ENCODE data around the gene AFG1L.
"Not testable (repeated sequence)": the region's sequence is repeated elsewhere in the genome, so short reads cannot be mapped to it uniquely, and the experiment has no call there.

The AFG1L gene

GRCh38 chr6:108294727-108295625, at the start of gene AFG1L:
Gene AFG1L, plus strand, starts transcription at chr6:108295054. Its CDS starts 26 bp downstream, at chr6:108295080.
- peak; percentile 84 for DNase-seq

- not testable (repeated sequence) for DNase-seq
These were observed 49.8 kb upstream of the AFG1L start for GRCh38 chr6:108245095-108245494.

GRCh38 chr6:108247965-108248536, 46.8 kb upstream of the AFG1L start:
- DNase-seq: no peak

DNA sequence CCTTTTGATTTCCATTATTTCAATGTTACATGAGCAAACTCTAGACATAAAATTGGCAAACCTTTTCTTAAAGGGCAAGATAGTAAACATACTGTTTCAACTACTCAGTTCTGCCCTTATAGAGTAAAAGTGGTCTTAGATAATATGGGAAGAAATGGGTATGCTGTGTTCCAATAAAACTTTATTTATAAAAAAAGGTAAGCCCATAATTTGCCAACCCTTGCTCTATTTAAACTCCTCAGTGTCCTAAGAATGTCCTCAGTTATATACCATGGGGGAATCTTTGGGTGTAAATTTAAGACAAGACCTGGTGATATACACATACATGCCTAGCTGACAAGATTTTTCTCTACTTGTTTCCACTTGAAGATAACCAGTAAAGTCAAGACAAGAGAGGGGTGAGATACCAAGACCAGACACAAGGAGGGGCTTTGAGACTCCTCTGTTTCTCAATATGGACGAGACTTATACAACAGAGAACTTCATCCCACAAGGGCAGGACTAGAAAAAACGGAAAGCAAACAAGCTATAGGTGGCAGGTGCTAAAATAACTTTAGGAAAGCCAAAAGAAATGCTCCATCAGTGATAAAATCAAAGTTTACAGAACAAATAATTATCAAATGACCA, 44.5 kb upstream of the AFG1L start:
- no peak for DNase-seq

GRCh38 chr6:108251252-108251651, 43.6 kb upstream of the AFG1L start:
- DNase-seq: no peak

GRCh38 chr6:108252055-108252454, 42.8 kb upstream of the AFG1L start:
- no peak for DNase-seq

GRCh38 chr6:108253241-108253640, 41.6 kb upstream of the AFG1L start:
- no peak for DNase-seq

GRCh38 chr6:108254433-108255410, 40.1 kb upstream of the AFG1L start:
- no peak for DNase-seq

DNA sequence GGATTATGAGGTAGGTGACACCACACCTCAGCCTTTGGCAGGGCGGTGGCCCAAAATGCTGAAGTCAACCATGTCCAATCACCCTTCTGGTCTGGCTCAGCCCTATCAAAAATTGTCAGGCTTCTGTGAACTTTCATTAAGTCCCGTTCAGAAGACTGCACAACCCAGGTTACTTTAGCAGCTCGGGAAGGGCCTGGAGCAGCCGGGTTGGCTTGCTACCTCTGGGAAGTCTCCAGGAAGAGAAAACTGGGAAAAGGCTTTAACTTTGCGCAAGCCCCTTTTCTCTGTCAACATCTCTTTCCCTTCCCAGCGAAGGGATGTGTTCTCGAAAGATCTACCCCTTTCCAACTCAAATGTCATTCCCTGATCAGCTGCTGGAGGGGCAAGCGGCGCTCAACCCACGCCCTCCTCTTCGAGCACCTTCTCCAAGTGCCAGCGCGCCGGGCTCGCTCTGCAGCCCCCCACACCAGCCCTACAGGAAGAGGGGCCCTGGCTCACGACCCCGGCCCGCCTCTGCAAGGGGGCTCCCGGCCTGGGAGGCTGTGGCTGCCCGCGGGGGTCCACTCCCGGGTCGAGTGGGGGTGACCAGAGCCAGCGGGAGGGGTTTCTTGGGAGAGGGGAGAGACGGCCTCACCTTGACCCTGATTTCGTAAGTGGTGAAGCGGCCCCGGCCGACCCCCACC, 34.6 kb upstream of the AFG1L start:
- DNase-seq: peak; percentile 2

DNA sequence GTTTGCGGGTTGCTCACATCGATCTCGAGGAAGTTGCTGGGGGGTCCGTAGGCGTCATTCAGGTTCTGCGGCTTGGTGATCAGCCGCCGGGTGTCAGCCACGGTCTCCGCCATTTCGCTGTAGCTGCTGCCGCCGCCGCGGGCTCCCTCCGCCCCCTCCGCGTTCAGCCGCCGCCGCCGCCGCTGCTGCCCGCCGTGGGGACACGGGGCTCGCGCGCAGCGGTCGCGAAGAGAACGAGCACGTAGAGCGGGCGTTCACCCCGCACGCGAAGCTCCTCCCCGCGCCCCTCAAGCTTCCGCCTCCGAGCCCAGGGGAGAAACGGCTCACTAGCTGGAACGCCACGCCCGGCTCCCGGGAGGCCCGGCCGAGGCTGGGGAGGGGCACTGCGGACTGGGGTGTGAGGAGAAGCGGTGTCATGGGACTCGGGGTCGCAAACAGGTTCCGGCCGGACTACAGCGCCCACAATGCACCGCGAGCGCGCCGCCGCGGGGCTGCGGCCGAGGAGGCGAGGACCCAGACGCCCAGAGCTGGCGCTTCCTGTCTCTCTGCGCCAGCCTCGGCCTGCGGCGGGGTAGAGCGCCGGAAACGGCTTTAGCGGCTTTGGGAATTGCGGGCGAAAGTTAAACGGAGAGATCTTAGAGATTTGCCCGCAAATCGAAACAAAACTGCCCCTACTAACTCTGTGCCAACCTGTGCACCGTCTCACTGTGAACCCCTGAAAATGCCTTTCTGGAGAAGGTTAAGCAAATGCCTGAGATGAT, 33.9 kb upstream of the AFG1L start, which contains the start of gene SNX3:
SNX3 (minus strand) TSS at position 232 of the 761 bp plus-strand sequence; CDS start at position 113, 119 bp downstream.
- peak; percentile 84 for DNase-seq

DNA sequence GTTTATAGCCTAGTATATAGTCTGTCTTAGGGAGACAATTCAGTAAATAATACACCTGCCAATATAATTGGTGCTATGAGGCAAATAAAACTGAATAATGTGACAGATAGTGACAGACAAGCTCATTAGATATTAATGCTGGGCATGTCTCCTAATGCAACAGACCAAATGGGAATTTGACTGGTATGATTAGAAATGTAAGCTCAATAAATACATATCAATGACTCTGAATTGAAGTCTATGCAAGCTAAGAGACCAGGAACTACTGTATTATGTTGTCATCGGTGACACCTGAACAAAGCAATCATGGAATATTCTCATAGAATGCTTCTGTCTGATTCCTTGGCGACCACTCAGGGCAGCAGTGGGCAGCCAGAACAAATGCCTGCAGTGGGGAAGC, 31.5 kb upstream of the AFG1L start:
- no peak for DNase-seq

DNA sequence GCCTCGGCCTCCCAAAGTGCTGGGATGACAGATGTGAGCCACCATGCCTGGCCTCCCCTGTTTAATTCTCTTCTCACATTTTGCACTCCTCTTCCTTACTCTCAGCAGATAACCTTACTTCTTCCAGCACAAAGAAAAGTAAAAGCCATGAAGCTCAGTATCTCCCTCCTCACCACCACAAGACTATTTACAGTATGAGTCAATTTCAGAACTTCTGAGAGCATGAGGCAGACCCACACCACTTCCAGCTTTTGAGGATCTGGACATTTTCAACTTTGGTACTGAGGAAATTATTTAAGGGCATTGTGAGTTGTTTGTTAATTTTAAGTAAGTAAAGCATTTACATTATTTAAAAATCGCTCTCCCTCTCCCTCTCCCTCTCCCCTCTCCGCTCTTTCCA, 26.0 kb upstream of the AFG1L start:
- no peak for DNase-seq

DNA sequence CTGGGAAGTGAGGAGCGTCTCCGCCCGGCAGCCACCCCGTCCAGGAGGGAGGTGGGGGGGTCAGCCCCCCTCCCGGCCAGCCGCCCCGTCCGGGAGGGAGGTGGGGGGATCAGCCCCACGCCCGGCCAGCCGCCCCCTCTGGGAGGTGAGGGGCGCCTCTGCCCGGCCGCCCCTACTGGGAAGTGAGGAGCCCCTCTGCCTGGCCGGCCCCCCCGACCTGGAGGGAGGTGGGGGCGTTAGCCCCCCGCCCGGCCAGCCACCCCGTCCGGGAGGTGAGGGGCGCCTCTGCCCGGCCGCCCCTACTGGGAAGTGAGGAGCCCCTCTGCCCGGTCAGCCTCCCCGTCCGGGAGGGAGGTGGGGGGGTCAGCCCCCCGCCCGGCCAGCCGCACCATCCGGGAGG, 24.9 kb upstream of the AFG1L start:
- not testable (repeated sequence) for DNase-seq

DNA sequence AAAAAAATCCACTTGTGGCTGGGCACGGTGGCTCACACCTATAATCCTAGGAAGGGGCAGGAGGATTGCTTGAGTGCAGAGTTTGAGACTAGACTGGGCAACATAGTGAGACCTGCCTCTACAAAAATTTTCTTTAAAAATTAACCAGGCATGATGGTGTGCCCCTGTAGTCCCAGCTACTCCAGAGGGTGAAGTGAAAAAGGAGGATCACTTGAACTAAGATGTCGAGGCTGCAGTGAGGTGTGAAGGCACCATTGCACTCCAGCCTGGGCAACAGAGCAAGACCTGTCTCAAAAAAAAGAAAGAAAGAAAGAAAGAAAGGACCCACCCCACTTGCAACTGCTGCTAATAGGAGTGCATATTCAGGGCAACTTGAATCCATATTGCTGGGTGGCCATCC, 20.3 kb upstream of the AFG1L start:
- DNase-seq: no peak

DNA sequence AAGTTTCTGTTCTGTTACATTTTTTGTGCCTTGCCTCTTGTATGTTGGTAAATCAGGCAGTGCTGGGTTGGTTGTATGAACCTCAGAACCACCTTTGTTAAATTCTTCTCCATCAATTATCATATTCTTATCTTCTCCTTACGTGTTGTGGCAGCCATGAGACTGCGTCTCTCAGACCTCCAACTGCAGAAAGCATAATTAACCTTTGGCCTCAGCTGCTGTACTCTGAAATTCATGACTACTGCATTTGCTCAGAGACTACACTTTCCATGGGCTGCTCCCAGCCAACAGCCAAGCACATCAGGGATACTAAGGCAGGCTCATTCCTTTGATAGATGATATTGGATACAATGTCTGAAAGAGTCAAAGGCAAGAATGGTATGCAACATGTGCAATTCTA, 18.9 kb upstream of the AFG1L start:
- no peak for DNase-seq

DNA sequence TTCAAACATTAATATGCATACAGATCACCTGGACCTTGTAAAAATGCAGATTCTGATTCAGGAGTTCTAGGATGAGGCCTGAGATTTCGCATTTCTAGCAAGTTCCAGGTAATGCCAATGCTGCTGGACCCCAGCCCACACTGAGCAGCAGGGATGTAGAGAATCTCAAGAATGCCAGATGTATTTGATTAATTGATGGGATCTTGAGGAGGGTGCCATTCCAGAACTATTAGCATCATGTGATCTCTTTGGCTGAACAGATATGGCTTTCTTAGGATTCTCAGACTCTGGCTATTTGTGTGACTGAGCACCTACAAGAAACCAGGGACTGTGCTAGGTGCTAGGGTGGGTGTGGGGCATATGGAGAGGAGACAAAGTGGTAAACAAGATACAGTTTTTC, 17.6 kb upstream of the AFG1L start:
- no peak for DNase-seq

- DNase-seq: no peak
These were observed 17.0 kb upstream of the AFG1L start for GRCh38 chr6:108277831-108278230.

- no peak for DNase-seq
These were observed 9.5 kb upstream of the AFG1L start for GRCh38 chr6:108285381-108285780.

- DNase-seq: no peak
These were observed 8.5 kb upstream of the AFG1L start for GRCh38 chr6:108286366-108286765.

DNA sequence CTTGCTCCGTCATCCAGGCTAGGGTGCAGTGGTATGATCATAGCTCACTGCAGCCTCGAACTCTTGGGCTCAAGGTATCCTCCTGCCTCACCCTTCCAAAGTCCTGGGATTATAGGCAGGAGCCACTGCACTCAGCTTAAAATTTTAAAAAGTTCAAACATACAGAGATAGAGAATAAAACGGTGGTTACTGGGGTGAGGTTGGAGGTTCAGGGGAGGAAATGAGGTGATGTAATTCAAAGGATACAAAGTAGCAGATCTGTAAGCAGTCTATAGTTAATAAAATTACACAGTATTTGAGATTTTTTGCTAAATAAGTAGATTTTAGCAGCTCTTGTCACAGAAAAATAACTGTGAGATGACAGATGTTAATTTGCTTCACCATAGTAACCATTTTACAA, 7.5 kb upstream of the AFG1L start:
- DNase-seq: no peak

DNA sequence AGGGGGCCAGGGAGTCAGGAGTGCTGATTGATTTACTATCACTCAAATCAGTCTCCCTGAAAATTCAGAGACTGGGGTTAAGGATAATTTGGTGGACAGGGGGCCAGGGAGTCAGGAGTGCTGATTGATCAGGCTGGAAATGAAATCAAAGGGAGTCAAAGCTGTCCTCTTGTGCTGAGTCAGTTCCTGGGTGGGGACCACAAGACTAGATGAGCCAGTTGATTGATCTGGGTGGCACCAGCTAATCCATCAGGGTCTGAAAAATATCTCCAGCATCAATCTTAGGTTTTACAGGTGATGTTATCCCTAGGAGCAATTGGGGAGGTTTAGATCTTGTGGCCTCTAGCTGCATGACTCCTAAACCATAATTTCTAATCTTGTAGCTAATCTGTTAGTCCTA, 6.1 kb upstream of the AFG1L start:
- DNase-seq: no peak

Data from stimulated activated CD4-positive, alpha-beta T cell treated with anti-CD3 and anti-CD28 coated beads, Interleukin-12 subunit alpha, Interleukin-12 subunit beta, amount 100 ng/mL, for 4 hours (primary cell).